Stimulated activated CD8-positive, alpha-beta memory T cell treated with anti-CD3 and anti-CD28 coated beads, Interleukin-12 subunit alpha, Interleukin-12 subunit beta, amount 100 ng/mL, for 1 hour (primary cell): ENCODE results near the gene EPB41L3.

Experiments
- DNase-seq: peaks from one replicate; pipeline ENCODE4 v3.0.0-alpha.2; 2020; ENCODE audit warnings: low read depth

The EPB41L3 gene

GRCh38 chr18:5413447-5413846, 130.3 kb downstream of the EPB41L3 start:
- no peak for DNase-seq

GRCh38 chr18:5410582-5410981, 133.2 kb downstream of the EPB41L3 start:
- DNase-seq = no peak

GRCh38 chr18:5398269-5398668, 145.5 kb downstream of the EPB41L3 start:
- no peak for DNase-seq

GRCh38 chr18:5397102-5397501, 146.7 kb downstream of the EPB41L3 start:
- no peak for DNase-seq

GRCh38 chr18:5395860-5396448, 147.8 kb downstream of the EPB41L3 start:
- DNase-seq = no peak

- DNase-seq = no peak
Measured at GRCh38 chr18:5393779-5394178, 150.0 kb downstream of the EPB41L3 start.

- DNase-seq = no peak
Measured at GRCh38 chr18:5391409-5391808, 152.4 kb downstream of the EPB41L3 start.

- DNase-seq = no peak
Measured at GRCh38 chr18:5389356-5389755, 154.4 kb downstream of the EPB41L3 start.

- DNase-seq = no peak
Measured at GRCh38 chr18:5388896-5389295, 154.9 kb downstream of the EPB41L3 start.

- DNase-seq = no peak
Measured at GRCh38 chr18:5380586-5380985, 163.2 kb downstream of the EPB41L3 start.

- DNase-seq = no peak
Measured at GRCh38 chr18:5376986-5377385, 166.8 kb downstream of the EPB41L3 start.

- no peak for DNase-seq
Measured at GRCh38 chr18:5370332-5370731, 173.5 kb downstream of the EPB41L3 start.

GRCh38 chr18:5369513-5369912, 174.3 kb downstream of the EPB41L3 start:
- DNase-seq = no peak

- no peak for DNase-seq
Measured at GRCh38 chr18:5365443-5365842, 178.4 kb downstream of the EPB41L3 start.

GRCh38 chr18:5350636-5351035, 193.2 kb downstream of the EPB41L3 start:
- DNase-seq = no peak
